Measurements from ENCODE around the gene ACAA2. TPM values are rescaled to one million over a fixed set of nuclear protein-coding genes. Genes with fewer than 3 reads are reported as not detected.
"Not testable (repeated sequence)": the region's sequence is repeated elsewhere in the genome, so short reads cannot be mapped to it uniquely, and the experiment has no call there.

The ACAA2 gene
- polyA plus RNA-seq, 1 donor (not counting 4 experiments of a cell fraction or from before 2014, with no cell fraction given) = 2.3 TPM

DNA sequence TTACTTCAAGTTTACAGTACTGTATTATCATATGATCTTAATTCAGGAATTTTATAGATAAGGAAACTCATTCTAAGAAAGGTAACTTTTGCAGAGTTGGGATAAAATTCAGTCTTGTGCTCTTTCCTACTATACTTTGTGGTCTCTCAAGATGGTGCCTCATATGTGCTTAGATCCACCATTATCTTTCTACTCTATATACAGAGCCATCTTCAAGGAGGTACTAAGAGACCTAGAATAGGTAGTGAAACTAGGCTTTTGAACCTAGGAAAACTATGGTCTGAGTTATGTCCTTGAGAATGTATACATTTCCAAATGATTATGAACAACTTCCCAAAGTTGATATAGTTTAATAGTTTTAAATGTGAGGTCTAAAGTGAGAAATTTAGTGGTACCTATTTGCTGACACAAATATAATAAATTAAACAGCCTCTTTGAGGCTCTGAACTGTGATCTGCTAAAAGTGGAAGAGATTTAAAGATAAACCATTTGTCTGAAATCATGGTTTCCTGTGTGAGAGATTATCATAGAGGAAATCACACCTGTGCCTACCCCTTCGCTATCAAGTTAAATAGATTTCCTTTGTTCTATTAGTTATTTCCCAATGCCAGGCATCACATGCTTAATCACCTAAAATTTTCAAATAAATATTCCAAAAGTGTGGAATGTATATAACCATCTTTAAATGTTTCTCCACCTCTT lies 27.2 kb downstream of the ACAA2 start:
- Histone ChIP-seq H3K4me2 (ENCODE audit: control insufficient read depth, extremely low read depth, insufficient read depth, low read depth, low read length) (no peak overlapping the region), H3K9me1 (ENCODE audit: control insufficient read depth, extremely low read depth, insufficient read depth, low read length) (no peaks in the 10 kb centered on the region), H2AFZ (ENCODE audit: control insufficient read depth, low read length) (no peak overlapping the region), H3K27ac (ENCODE audit: control insufficient read depth, insufficient read depth, low read length) (no peak overlapping the region), H4K20me1 (ENCODE audit: control insufficient read depth, extremely low read depth, insufficient read depth, low read length) (no peaks in the 10 kb centered on the region), H3K36me3 (ENCODE audit: control insufficient read depth in 2 of 2, extremely low read depth in 1 of 2, insufficient read depth in 2 of 2, low read length in 2 of 2) (no peaks in the 10 kb centered on the region), H3K9me3 (ENCODE audit: control insufficient read depth, low read depth, low read length) (no peaks in the 10 kb centered on the region), H3K9ac (ENCODE audit: control insufficient read depth, extremely low read depth, insufficient read depth, low read length) (no peak overlapping the region), H3K27me3 (ENCODE audit: control insufficient read depth, extremely low read depth, insufficient read depth, low read length) (no peaks in the 10 kb centered on the region), H3K79me2 (ENCODE audit: control insufficient read depth, insufficient read depth, low read length) (no peaks in the 10 kb centered on the region), H3K4me3 (ENCODE audit: control insufficient read depth in 2 of 3, extremely low read depth in 1 of 3, insufficient read depth in 2 of 3, low read depth in 1 of 3, low read length in 3 of 3) (no peak overlapping the region), H3K4me1 (ENCODE audit: control insufficient read depth, extremely low read depth, insufficient read depth, low read length) (peaks cover 4% of the 10 kb centered on the region)
- DNase-seq (ENCODE audit: low read depth, low spot score) (no peak), FAIRE-seq (no peak)
- dilution Hi-C loops (cut with MboI; ENCODE audit: extremely low pct_ligation_motif_present, low sequenced_read_pairs) = no loop called here
- TF ChIP-seq, protein P1, sequence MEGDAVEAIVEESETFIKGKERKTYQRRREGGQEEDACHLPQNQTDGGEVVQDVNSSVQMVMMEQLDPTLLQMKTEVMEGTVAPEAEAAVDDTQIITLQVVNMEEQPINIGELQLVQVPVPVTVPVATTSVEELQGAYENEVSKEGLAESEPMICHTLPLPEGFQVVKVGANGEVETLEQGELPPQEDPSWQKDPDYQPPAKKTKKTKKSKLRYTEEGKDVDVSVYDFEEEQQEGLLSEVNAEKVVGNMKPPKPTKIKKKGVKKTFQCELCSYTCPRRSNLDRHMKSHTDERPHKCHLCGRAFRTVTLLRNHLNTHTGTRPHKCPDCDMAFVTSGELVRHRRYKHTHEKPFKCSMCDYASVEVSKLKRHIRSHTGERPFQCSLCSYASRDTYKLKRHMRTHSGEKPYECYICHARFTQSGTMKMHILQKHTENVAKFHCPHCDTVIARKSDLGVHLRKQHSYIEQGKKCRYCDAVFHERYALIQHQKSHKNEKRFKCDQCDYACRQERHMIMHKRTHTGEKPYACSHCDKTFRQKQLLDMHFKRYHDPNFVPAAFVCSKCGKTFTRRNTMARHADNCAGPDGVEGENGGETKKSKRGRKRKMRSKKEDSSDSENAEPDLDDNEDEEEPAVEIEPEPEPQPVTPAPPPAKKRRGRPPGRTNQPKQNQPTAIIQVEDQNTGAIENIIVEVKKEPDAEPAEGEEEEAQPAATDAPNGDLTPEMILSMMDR (optimal IDR thresholded peaks at IDR 0.05 in 1 of 3, IDR thresholded peaks at IDR 0.05 in 1 of 3, conservative IDR thresholded peaks at IDR 0.05 in 1 of 3; ENCODE audit: extremely low read depth in 1 of 3, insufficient read depth in 2 of 3, low read length in 3 of 3) = no peak
- TF ChIP-seq EZH2 (IDR thresholded peaks at IDR 0.05; ENCODE audit: low read length) = no peak

DNA sequence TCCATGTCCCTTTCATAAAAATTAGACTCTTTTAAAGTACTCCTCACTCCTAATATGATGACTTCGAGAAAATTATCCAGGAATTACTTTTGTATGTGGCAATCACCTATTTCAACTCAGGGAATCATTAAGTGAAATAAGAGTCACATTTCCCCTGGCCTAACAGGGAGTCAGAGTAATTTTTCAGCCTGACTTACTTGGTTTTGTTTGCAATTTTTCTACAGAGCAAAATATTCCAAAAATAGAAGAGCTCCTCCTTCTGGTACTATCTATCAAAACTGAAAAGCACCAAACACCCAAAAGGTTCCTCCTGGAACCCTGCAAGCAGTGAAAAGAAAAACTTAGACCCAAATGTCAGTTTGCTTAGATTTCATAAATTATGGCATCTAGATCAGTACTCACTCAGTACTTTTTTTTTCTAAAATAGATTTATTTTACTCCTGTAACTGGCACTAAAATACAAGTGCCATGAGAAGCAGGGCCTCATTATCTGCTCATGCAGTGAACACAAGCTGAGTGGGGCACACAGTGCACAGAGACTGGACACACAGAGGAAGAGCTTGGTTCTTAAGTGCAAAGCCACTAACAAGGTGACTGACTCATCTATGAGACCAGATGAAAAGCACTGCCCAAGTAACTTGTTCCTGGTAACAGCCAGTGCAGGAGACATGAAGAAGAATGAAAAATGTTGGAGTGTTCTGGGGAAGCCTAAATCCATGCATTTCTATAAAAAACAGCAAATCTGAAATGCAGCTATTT lies 28.7 kb downstream of the ACAA2 start:
- Histone ChIP-seq H3K9ac (ENCODE audit: control insufficient read depth, extremely low read depth, insufficient read depth, low read length) (no peak overlapping the region), H3K27ac (ENCODE audit: control insufficient read depth, insufficient read depth, low read length) (no peak overlapping the region), H3K4me3 (ENCODE audit: control insufficient read depth in 2 of 3, extremely low read depth in 1 of 3, insufficient read depth in 2 of 3, low read depth in 1 of 3, low read length in 3 of 3) (no peak overlapping the region), H3K4me2 (ENCODE audit: control insufficient read depth, extremely low read depth, insufficient read depth, low read depth, low read length) (no peak overlapping the region), H4K20me1 (ENCODE audit: control insufficient read depth, extremely low read depth, insufficient read depth, low read length) (no peaks in the 10 kb centered on the region), H2AFZ (ENCODE audit: control insufficient read depth, low read length) (no peak overlapping the region), H3K4me1 (ENCODE audit: control insufficient read depth, extremely low read depth, insufficient read depth, low read length) (peaks cover 4% of the 10 kb centered on the region), H3K9me1 (ENCODE audit: control insufficient read depth, extremely low read depth, insufficient read depth, low read length) (no peaks in the 10 kb centered on the region), H3K79me2 (ENCODE audit: control insufficient read depth, insufficient read depth, low read length) (no peaks in the 10 kb centered on the region), H3K9me3 (ENCODE audit: control insufficient read depth, low read depth, low read length) (no peaks in the 10 kb centered on the region), H3K36me3 (ENCODE audit: control insufficient read depth in 2 of 2, extremely low read depth in 1 of 2, insufficient read depth in 2 of 2, low read length in 2 of 2) (no peaks in the 10 kb centered on the region), H3K27me3 (ENCODE audit: control insufficient read depth, extremely low read depth, insufficient read depth, low read length) (no peaks in the 10 kb centered on the region)
- dilution Hi-C loops (cut with MboI; ENCODE audit: extremely low pct_ligation_motif_present, low sequenced_read_pairs) = no loop called here
- no peak for DNase-seq (ENCODE audit: low read depth, low spot score)
- TF ChIP-seq, protein P1 (optimal IDR thresholded peaks at IDR 0.05 in 1 of 3, IDR thresholded peaks at IDR 0.05 in 1 of 3, conservative IDR thresholded peaks at IDR 0.05 in 1 of 3; ENCODE audit: extremely low read depth in 1 of 3, insufficient read depth in 2 of 3, low read length in 3 of 3) = peak in 2 of 3 experiments; percentile 29
- no peak for TF ChIP-seq EZH2 (IDR thresholded peaks at IDR 0.05; ENCODE audit: low read length)
- no peak for FAIRE-seq

- H3K4me2 ChIP-seq (ENCODE audit: control insufficient read depth, extremely low read depth, insufficient read depth, low read depth, low read length); H3K27me3 ChIP-seq (ENCODE audit: control insufficient read depth, extremely low read depth, insufficient read depth, low read length); H4K20me1 ChIP-seq (ENCODE audit: control insufficient read depth, extremely low read depth, insufficient read depth, low read length); H3K27ac ChIP-seq (ENCODE audit: control insufficient read depth, insufficient read depth, low read length); H3K79me2 ChIP-seq (ENCODE audit: control insufficient read depth, insufficient read depth, low read length); H3K9me3 ChIP-seq (ENCODE audit: control insufficient read depth, low read depth, low read length); H3K9ac ChIP-seq (ENCODE audit: control insufficient read depth, extremely low read depth, insufficient read depth, low read length); DNase-seq (ENCODE audit: low read depth, low spot score); H3K36me3 ChIP-seq (ENCODE audit: control insufficient read depth in 2 of 2, extremely low read depth in 1 of 2, insufficient read depth in 2 of 2, low read length in 2 of 2); H2AFZ ChIP-seq (ENCODE audit: control insufficient read depth, low read length); H3K4me3 ChIP-seq (ENCODE audit: control insufficient read depth in 2 of 3, extremely low read depth in 1 of 3, insufficient read depth in 2 of 3, low read depth in 1 of 3, low read length in 3 of 3); FAIRE-seq; H3K9me1 ChIP-seq (ENCODE audit: control insufficient read depth, extremely low read depth, insufficient read depth, low read length); dilution Hi-C loops (cut with MboI; ENCODE audit: extremely low pct_ligation_motif_present, low sequenced_read_pairs): not testable (repeated sequence)
- peaks cover 11% of the 10 kb centered on the region for H3K4me1 ChIP-seq (ENCODE audit: control insufficient read depth, extremely low read depth, insufficient read depth, low read length)
These were observed 29.7 kb downstream of the ACAA2 start for GRCh38 chr18:49783631-49784030.

All from keratinocyte (primary cell).